Neural cell (in vitro differentiated cells): ENCODE measurements around the gene MCIDAS. TPM values are rescaled to one million over a fixed set of nuclear protein-coding genes. Genes with fewer than 3 reads are reported as not detected.

Source experiments
- H2AFZ ChIP-seq: fragments of 200-600, 300-800 bp; sonication (generic), shearing (Covaris generic); 2 replicates; pipeline ENCODE4 v1.6.0; 2014; ENCODE audit warnings: low read depth, mild to moderate bottlenecking, antibody characterized with exemption, low read length, moderate library complexity
- H3F3A ChIP-seq: fragments of 200-600 bp; shearing (Covaris generic); 2 replicates; pipeline ENCODE4 v1.6.1; 2016; ENCODE audit warnings: mild to moderate bottlenecking, moderate library complexity, mixed read lengths, antibody characterized with exemption, low read length; ENCODE audit not compliant: insufficient read depth, poor library complexity, severe bottlenecking
- H3K27ac ChIP-seq: fragments of 200-600, 300-800 bp; sonication (generic), shearing (Covaris generic); 2 replicates; pipeline ENCODE4 v1.5.1; 2014; ENCODE audit warnings: mild to moderate bottlenecking, low read length, moderate library complexity
- H3K27me3 ChIP-seq: fragments of 300-800, 200-600 bp; sonication (generic), shearing (Covaris generic); 2 replicates; pipeline ENCODE4 v1.6.0; 2014; ENCODE audit warnings: mild to moderate bottlenecking, low read depth, low read length, moderate library complexity; ENCODE audit not compliant: insufficient read depth
- H3K36me3 ChIP-seq: fragments of 300-800, 200-600 bp; sonication (generic), shearing (Covaris generic); 2 replicates; pipeline ENCODE4 v1.5.1; 2014; ENCODE audit warnings: mild to moderate bottlenecking, antibody characterized with exemption, low read length, moderate library complexity; ENCODE audit not compliant: insufficient read depth
- H3K4me2 ChIP-seq: fragments of 300-800, 200-600 bp; sonication (generic), shearing (Covaris generic); 2 replicates; pipeline ENCODE4 v1.6.0; 2014; ENCODE audit warnings: mild to moderate bottlenecking, low read length
- H3K4me3 ChIP-seq: fragments of 300-800, 200-600 bp; sonication (generic), shearing (Covaris generic); 2 replicates; pipeline ENCODE4 v1.5.1; 2014; ENCODE audit warnings: mild to moderate bottlenecking, low read length, moderate library complexity
- H3K79me2 ChIP-seq: fragments of 200-600 bp; shearing (Covaris generic); replicated peaks from 2 replicates; pipeline ENCODE4 v1.6.0; 2014; ENCODE audit warnings: mild to moderate bottlenecking, low read length, moderate library complexity; ENCODE audit not compliant: insufficient read depth
- H3K9ac ChIP-seq: fragments of 300-800, 200-600 bp; sonication (generic), shearing (Covaris generic); 2 replicates; pipeline ENCODE4 v1.6.1; 2016; ENCODE audit warnings: mild to moderate bottlenecking, low read length, mixed read lengths
- H3K9me2 ChIP-seq: fragments of 200-600 bp; shearing (Covaris generic); 2 replicates; pipeline ENCODE4 v1.6.1; 2016; ENCODE audit warnings: mild to moderate bottlenecking, low read length, mixed read lengths; ENCODE audit not compliant: insufficient read depth
- H3K9me3 ChIP-seq: fragments of 200-600, 300-800 bp; sonication (generic), shearing (Covaris generic); 2 replicates; pipeline ENCODE4 v1.6.1; 2016; ENCODE audit warnings: mild to moderate bottlenecking, mixed run types, low read length, moderate library complexity, mixed read lengths
- H4K20me1 ChIP-seq: fragments of 200-600 bp; shearing (Covaris generic); 2 replicates; pipeline ENCODE4 v1.6.1; 2016; ENCODE audit warnings: mild to moderate bottlenecking, mixed run types; ENCODE audit not compliant: insufficient read depth
- CTCF ChIP-seq: fragments of 450-650 bp; IDR thresholded peaks from 2 replicates; pipeline ENCODE4 v1.5.1; 2014; ENCODE audit warnings: antibody characterized with exemption, mild to moderate bottlenecking, moderate library complexity; ENCODE audit not compliant: poor library complexity, severe bottlenecking
- EP300 ChIP-seq: fragments of 450-650 bp; conservative IDR thresholded peaks from 2 replicates; pipeline ENCODE4 v1.6.1; 2014; ENCODE audit warnings: antibody characterized with exemption, mild to moderate bottlenecking, moderate library complexity; ENCODE audit not compliant: poor library complexity, severe bottlenecking
- EZH2 ChIP-seq: fragments of 200-600, 300-800 bp; shearing (Covaris generic), sonication (generic); IDR thresholded peaks from 2 replicates; pipeline ENCODE4 v1.6.1; 2014; ENCODE audit warnings: antibody characterized with exemption, low read length, borderline replicate concordance, mild to moderate bottlenecking; ENCODE audit not compliant: insufficient read depth, poor library complexity, severe bottlenecking
- MXI1 ChIP-seq: fragments of 450-650 bp; conservative IDR thresholded peaks from 2 replicates; pipeline ENCODE4 v1.6.1; 2014; ENCODE audit warnings: antibody characterized with exemption, mild to moderate bottlenecking; ENCODE audit not compliant: poor library complexity, severe bottlenecking
- POLR2AphosphoS5 ChIP-seq: IDR thresholded peaks from 2 replicates; pipeline ENCODE4 v1.6.1; 2012
- RAD21 ChIP-seq: fragments of 450-650 bp; conservative IDR thresholded peaks from 2 replicates; pipeline ENCODE4 v1.6.1; 2014; ENCODE audit warnings: antibody characterized with exemption, mild to moderate bottlenecking, moderate library complexity
- REST ChIP-seq: IDR thresholded peaks from 2 replicates; pipeline ENCODE4 v1.6.1; 2012; ENCODE audit warnings: borderline replicate concordance
- SMC3 ChIP-seq: fragments of 450-650 bp; conservative IDR thresholded peaks from 2 replicates; pipeline ENCODE4 v1.6.1; 2014; ENCODE audit warnings: antibody characterized with exemption, mild to moderate bottlenecking, moderate library complexity; ENCODE audit not compliant: poor library complexity
- TAF1 ChIP-seq: IDR thresholded peaks from 2 replicates; pipeline ENCODE4 v1.6.1; 2012; ENCODE audit warnings: low read depth
- polyA plus RNA-seq: library from polyadenylated mRNA; depleted of rRNA; stranded (reverse); fragments of >200 nt; gene quantifications from 2 replicates; pipeline ENCODE4 v1.2.3, GENCODE V29; 2014

MCIDAS gene
- polyA plus RNA-seq, 1 donor from 2014 or later = not detected

GRCh38 chr5:55250064-55250463, 22.9 kb upstream of the MCIDAS start:
- H3K9me3 ChIP-seq = no peaks in the 10 kb centered on the region
- H3F3A ChIP-seq = no peaks in the 10 kb centered on the region
- no peak overlapping the region for H3K4me3 ChIP-seq
- no peaks in the 10 kb centered on the region for H3K27me3 ChIP-seq
- TF ChIP-seq EZH2 (no peak), TAF1 (no peak)
- no peak overlapping the region for H2AFZ ChIP-seq
- H3K79me2 ChIP-seq = no peaks in the 10 kb centered on the region
- no peak overlapping the region for H3K27ac ChIP-seq
- H3K36me3 ChIP-seq = no peaks in the 10 kb centered on the region
- no peak overlapping the region for H3K4me2 ChIP-seq
- H4K20me1 ChIP-seq = no peaks in the 10 kb centered on the region
- no peaks in the 10 kb centered on the region for H3K9me2 ChIP-seq
- H3K9ac ChIP-seq = no peak overlapping the region

GRCh38 chr5:55241746-55242145, 14.6 kb upstream of the MCIDAS start:
- Histone ChIP-seq H3K79me2 (no peaks in the 10 kb centered on the region), H4K20me1 (no peaks in the 10 kb centered on the region), H3K27me3 (peaks cover 3% of the 10 kb centered on the region), H3K9ac (no peak overlapping the region), H3K9me2 (no peaks in the 10 kb centered on the region), H3K4me2 (no peak overlapping the region), H3K4me3 (no peak overlapping the region), H3K9me3 (no peaks in the 10 kb centered on the region), H2AFZ (no peak overlapping the region), H3K27ac (no peak overlapping the region), H3K36me3 (no peaks in the 10 kb centered on the region), H3F3A (no peaks in the 10 kb centered on the region)
- TF ChIP-seq CTCF = no peak
- no peak for TF ChIP-seq RAD21
- no peak for TF ChIP-seq REST
- no peak for TF ChIP-seq SMC3
- no peak for TF ChIP-seq EP300
- no peak for TF ChIP-seq TAF1
- no peak for TF ChIP-seq POLR2AphosphoS5
- no peak for TF ChIP-seq MXI1
- no peak for TF ChIP-seq EZH2

DNA sequence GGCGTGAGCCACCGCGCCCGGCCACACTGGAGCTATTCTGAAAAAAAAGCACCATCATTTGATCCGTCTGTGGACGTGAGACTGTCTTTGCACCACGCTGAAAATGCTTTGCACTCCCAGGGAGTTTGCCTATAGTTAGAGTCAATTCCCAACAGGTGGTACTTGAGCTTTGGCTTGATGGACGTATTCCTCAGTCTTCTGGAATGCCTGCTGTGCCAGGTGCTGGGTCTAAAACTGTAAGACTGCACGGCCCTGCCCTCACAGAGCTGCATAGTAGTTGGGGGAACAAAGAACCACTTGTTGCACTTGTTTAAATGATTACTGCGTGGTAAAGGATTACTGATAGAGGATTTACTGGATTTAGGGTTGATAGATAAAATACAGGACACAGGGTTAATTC, 9.7 kb upstream of the MCIDAS start:
- no peak overlapping the region for H3K4me3 ChIP-seq
- no peaks in the 10 kb centered on the region for H3K79me2 ChIP-seq
- no peak overlapping the region for H2AFZ ChIP-seq
- no peak overlapping the region for H3K27ac ChIP-seq
- peaks cover 9% of the 10 kb centered on the region for H3F3A ChIP-seq
- no peaks in the 10 kb centered on the region for H3K9me2 ChIP-seq
- H3K36me3 ChIP-seq = no peaks in the 10 kb centered on the region
- H3K9me3 ChIP-seq = no peaks in the 10 kb centered on the region
- no peak for TF ChIP-seq RAD21
- no peak for TF ChIP-seq REST
- TF ChIP-seq SMC3 = no peak
- no peak for TF ChIP-seq EP300
- no peak for TF ChIP-seq MXI1
- no peak for TF ChIP-seq CTCF
- TF ChIP-seq POLR2AphosphoS5 = no peak
- TF ChIP-seq TAF1 = no peak
- TF ChIP-seq EZH2 = no peak
- no peak overlapping the region for H3K4me2 ChIP-seq
- H3K27me3 ChIP-seq = peaks cover 34% of the 10 kb centered on the region
- H3K9ac ChIP-seq = no peak overlapping the region
- no peaks in the 10 kb centered on the region for H4K20me1 ChIP-seq
